ENCODE measurements around the gene MPRIP.
A peak's percentile ranks its signal among the peaks of the same experiment; 100 is the strongest.

The MPRIP gene

DNA sequence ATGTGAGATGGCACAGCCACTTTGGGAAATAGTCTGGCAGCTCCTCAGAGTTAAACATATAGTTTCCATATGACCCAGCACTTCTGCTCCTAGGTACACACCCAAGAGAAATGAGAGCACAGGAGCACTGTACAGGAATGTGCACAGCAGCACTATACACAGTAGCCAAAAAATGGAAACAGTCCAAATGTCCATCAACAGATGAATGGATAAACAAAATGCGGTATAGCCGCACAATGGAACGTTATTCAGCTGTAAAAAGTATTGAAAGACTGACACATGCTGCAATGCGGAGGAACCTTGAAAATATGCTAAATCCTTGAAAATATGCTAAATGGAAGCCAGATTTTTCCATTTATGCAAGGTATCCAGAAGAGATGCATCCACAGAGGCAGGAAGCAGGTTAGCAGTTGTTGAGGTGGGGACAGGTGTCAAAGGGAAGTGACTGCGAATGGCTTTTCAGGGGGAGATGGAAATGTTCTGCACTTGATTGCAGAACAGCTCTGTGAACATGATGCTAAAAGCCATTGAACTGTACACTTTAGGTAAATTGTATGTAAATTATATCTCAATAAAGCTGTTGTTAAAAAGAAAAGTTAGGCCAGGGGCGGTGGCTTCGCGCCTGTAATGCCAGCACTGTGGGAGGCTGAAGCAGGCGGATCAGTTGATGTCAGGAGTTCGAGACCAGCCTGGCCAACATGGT is 80.7 kb downstream of the MPRIP start:
- TF ChIP-seq, protein P1, sequence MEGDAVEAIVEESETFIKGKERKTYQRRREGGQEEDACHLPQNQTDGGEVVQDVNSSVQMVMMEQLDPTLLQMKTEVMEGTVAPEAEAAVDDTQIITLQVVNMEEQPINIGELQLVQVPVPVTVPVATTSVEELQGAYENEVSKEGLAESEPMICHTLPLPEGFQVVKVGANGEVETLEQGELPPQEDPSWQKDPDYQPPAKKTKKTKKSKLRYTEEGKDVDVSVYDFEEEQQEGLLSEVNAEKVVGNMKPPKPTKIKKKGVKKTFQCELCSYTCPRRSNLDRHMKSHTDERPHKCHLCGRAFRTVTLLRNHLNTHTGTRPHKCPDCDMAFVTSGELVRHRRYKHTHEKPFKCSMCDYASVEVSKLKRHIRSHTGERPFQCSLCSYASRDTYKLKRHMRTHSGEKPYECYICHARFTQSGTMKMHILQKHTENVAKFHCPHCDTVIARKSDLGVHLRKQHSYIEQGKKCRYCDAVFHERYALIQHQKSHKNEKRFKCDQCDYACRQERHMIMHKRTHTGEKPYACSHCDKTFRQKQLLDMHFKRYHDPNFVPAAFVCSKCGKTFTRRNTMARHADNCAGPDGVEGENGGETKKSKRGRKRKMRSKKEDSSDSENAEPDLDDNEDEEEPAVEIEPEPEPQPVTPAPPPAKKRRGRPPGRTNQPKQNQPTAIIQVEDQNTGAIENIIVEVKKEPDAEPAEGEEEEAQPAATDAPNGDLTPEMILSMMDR (conservative IDR thresholded peaks at IDR 0.05): no peak
- H3K27ac ChIP-seq: 0 out of 2 replicates have a peak overlapping the region, but pooled peaks have one; percentile 87

DNA sequence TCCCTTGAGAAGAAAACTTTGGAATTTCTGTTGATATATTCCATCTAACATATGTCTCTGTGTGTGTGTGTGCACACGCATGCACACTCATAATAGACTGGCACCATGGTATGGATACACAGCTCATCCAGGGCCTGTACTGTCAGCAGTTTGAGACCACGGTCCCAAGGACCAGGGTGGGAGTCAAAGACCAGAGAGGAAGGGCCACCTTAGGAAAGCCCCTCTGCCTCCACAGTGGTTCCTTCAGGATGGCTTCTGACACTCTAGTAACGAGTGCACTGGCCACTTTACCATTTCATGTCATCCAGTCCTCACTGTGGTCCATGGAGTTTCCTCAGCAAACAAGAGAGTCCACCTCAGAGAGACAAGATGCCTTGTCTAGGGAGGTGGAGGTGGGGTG is 82.1 kb downstream of the MPRIP start:
- no peak overlapping the region for H3K27ac ChIP-seq
- TF ChIP-seq, protein P1 (conservative IDR thresholded peaks at IDR 0.05): no peak

DNA sequence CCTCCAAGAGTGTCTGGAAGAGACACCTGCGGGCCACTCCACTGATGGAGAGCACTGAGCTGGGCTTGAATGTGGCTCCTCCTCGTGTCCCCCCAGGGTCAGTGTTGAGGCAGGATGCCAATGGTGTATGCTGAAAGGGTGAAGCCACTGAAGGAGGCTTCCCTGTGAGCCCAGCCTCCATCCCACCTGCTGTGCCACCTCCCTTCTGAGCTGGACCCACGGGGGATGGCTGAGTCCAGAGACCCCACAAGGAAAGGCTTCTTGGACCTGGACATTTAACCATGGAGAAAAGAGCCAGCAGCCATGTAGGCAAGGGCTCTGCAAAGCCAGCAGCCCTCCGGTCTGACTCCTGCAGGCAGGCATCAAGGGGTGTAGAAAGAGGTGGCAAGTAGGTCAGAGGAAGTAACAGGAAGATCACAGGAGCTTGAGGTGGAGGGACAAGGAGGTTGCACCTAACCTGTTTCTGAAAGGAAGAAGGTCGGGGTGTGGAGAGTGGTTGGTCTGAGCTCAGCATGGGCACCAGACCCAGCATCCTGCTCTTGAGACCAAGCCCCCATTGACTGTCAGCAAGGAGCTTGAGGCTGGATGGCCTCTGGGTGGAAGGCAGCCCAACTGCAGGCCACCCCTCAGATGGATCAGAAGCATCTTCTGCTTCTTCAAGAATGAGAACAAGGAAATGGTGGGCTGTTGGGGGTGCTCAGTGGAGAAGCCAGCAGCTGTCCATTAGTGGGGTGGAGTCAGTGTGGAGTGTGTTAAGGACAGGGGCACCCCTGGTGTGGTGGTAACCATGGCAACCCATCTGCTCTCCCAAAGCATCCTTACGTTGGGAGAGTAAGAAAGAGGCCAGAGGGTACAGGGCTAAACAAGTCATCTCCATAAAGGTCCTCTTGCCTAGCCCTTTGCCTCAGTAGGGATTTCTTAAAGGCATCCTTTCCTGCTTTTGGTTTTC is 83.2 kb downstream of the MPRIP start:
- TF ChIP-seq, protein P1 (conservative IDR thresholded peaks at IDR 0.05): no peak
- no peak overlapping the region for H3K27ac ChIP-seq

DNA sequence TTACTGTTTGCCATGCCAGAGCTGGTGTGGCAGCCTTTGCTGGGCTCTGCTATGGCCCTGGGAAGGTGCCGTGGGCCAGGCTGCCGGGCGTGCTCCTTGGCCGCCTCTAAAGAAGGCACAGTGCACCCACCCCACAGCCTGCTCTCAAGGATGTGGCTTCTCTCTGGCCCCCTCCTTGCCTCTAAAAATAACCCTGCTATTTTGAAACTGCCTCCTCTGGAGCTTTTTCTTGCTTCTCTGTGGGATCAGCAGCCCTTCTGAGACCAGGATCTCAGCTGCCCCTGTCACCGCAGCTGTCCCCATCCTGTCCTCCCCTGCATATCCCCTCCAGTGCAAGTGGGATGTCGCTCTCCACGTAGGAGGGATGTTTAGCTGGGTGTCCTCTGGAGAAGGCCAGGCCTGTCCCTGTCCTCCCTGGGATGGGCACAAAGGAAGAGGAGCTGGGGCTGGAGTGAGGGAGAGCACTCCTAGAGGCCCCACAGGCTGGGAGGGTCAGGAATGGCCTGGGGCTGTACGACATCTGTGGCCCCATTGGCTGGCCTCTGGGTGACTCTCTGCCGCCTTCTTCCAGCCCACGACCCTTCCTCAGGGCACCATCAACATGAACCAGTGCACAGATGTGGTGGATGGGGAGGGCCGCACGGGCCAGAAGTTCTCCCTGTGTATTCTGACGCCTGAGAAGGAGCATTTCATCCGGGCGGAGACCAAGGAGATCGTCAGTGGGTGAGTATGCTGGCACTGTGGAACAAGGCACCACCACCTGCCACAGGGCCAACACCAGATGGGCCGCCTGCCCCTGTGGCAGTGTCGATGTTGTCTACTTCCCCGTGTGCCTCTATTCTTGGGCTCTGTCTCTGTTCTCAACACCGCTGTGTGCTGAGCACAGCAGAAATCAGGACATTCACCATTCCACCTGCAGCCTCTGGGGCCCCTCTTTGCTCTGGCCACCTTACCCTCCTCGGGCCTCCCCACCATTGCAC is 84.2 kb downstream of the MPRIP start:
- TF ChIP-seq, protein P1 (conservative IDR thresholded peaks at IDR 0.05): no peak
- H3K27ac ChIP-seq: no peak overlapping the region

DNA sequence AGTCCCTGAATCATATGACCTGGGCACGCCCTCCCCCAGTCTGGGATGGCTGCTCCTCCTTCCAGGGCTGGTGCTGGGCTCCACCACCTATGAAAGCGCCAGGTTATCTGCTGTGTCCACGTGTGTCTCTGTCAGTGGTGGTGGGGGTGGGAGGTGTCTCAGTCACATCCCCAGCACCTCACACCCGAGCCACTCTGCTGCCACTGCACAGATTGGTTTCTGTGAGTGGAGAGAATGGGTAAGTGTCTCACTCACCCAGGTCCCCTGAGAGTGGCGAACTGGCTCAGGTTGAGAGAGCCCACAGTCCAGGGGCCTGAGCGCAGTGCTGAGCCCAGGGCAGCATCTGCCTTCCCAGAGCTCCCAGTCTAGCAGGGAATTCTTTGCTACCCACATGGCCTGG is 84.9 kb downstream of the MPRIP start:
- TF ChIP-seq, protein P1 (conservative IDR thresholded peaks at IDR 0.05): no peak
- no peak overlapping the region for H3K27ac ChIP-seq

DNA sequence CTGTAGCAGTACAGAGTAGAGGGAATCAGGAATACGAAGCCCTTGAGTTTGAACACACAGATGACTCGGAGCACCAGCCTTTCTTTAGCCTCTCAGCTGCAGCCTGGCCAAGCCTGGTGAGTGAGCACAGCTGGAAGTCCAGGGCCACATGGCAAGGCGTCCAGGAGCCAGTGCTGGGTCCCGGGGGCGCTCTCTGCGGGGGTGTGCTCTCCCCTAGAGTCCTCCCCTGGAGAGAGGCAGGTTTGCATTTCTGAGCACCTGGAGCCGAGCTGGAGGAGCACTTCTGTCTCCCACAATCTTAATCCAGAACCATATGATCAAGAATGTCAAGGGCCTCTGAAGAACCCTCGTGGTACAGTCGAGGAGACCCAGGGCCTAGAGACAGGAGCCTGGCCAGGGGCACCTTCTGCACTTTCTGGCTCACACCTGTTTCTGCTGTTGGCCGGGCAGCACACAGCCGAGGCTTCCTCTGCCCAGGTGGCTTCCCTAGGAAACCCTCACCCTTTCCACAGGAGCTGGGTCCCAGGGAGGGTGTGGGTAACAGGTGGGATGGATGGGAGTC is 85.6 kb downstream of the MPRIP start:
- TF ChIP-seq, protein P1 (conservative IDR thresholded peaks at IDR 0.05): no peak
- no peak overlapping the region for H3K27ac ChIP-seq
